BJ (cell line): ENCODE data around the gene ASB7. TPM values are rescaled to one million over a fixed set of nuclear protein-coding genes. Genes with fewer than 3 reads are reported as not detected.

Experiments
- CTCF ChIA-PET: fragments of 350-600 bp; formaldehyde crosslinking; extraction: SDS; loops from one replicate; lab custom pipeline; 2021; ENCODE audit warnings: antibody characterized with exemption, inconsistent platforms; lab: Yijun Ruan, JAX
- POLR2A ChIA-PET: fragments of 300-600 bp; sonication (Branson Sonifier 250); formaldehyde crosslinking; extraction: SDS; loops from one replicate; lab custom pipeline; 2021; ENCODE audit warnings: antibody characterized with exemption; lab: Charles Lee
- DNase-seq: peaks from one replicate; pipeline ENCODE4 v3.0.0-alpha.2; 2011; ENCODE audit warnings: low read depth
- H3K27me3 ChIP-seq: 2 replicates; pipeline ENCODE4 v1.6.0; 2011; ENCODE audit warnings: low read length; ENCODE audit not compliant: control insufficient read depth, insufficient read depth
- H3K36me3 ChIP-seq: 2 replicates; pipeline ENCODE4 v1.5.1; 2011; ENCODE audit warnings: low read length; ENCODE audit not compliant: control insufficient read depth, insufficient read depth
- H3K4me3 ChIP-seq: 2 replicates; pipeline ENCODE4 v1.5.1; 2011; ENCODE audit warnings: low read depth, mild to moderate bottlenecking, control low read depth, low read length
- CTCF ChIP-seq: IDR thresholded peaks from 2 replicates; pipeline ENCODE4 v1.5.1; 2011; ENCODE audit warnings: low read depth, mild to moderate bottlenecking, control low read depth, inconsistent platforms, low read length, moderate library complexity; ENCODE audit not compliant: insufficient read depth
- polyA plus RNA-seq: library from polyadenylated mRNA; depleted of rRNA; stranded (reverse); fragments of >200 nt; gene quantifications from 2 replicates; pipeline ENCODE4 v1.2.3, GENCODE V29; 2011

Gene ASB7
- polyA plus RNA-seq, 1 experiment, result 11.2 TPM

- no peaks in the 10 kb centered on the region for H3K27me3 ChIP-seq
- TF ChIP-seq CTCF, result no peak
- ChIA-PET CTCF (interaction anchor here (0.9 kb wide), 1 partner anchor 16 kb away, joined by 4 read pairs; no protein-coding TSS in a partner anchor), POLR2A (no interaction called here)
- no peak overlapping the region for H3K4me3 ChIP-seq
- peaks cover 6% of the 10 kb centered on the region for H3K36me3 ChIP-seq
- no peak for DNase-seq
Observed at GRCh38 chr15:100614918-100615317, 12.5 kb downstream of the ASB7 start.

GRCh38 chr15:100615801-100616200 is 13.4 kb downstream of the ASB7 start:
- no peak for DNase-seq
- no peaks in the 10 kb centered on the region for H3K27me3 ChIP-seq
- H3K36me3 ChIP-seq, result peaks cover 6% of the 10 kb centered on the region; the same call in 1 of the 2 replicates
- POLR2A ChIA-PET, result no interaction called here
- H3K4me3 ChIP-seq, result no peak overlapping the region
- CTCF ChIA-PET, result no interaction called here
- TF ChIP-seq CTCF, result no peak

- no peak for DNase-seq
- no peak for TF ChIP-seq CTCF
- Histone ChIP-seq H3K4me3 (no peak overlapping the region), H3K36me3 (peaks cover 6% of the 10 kb centered on the region; the same call in 1 of the 2 replicates), H3K27me3 (no peaks in the 10 kb centered on the region)
- POLR2A ChIA-PET, result no interaction called here
- CTCF ChIA-PET, result no interaction called here
Observed at GRCh38 chr15:100616700-100617099, 14.3 kb downstream of the ASB7 start.

- TF ChIP-seq CTCF, result no peak
- no peak overlapping the region for H3K4me3 ChIP-seq
- DNase-seq, result no peak
- no peaks in the 10 kb centered on the region for H3K36me3 ChIP-seq
- CTCF ChIA-PET, result interaction anchor here (1.2 to 2.6 kb wide), 2 partner anchors 48 to 295 kb away, joined by 5 to 11 read pairs; no protein-coding TSS in a partner anchor
- no peaks in the 10 kb centered on the region for H3K27me3 ChIP-seq
- POLR2A ChIA-PET, result no interaction called here
Observed at GRCh38 chr15:100623301-100623700, 20.9 kb downstream of the ASB7 start.

- Histone ChIP-seq H3K27me3 (no peaks in the 10 kb centered on the region), H3K4me3 (no peak overlapping the region), H3K36me3 (peaks cover 4% of the 10 kb centered on the region; the same call in 1 of the 2 replicates)
- CTCF ChIA-PET, result interaction anchor here (0.7 to 1.1 kb wide), 11 partner anchors 9 to 384 kb away, joined by 3 to 7 read pairs (median 3); no protein-coding TSS in a partner anchor
- peak; percentile 70 for TF ChIP-seq CTCF
- POLR2A ChIA-PET, result no interaction called here
- DNase-seq, result peak; percentile 57
Observed at GRCh38 chr15:100627789-100628395, 25.5 kb downstream of the ASB7 start.
